WTC11 (cell line): ENCODE measurements around the gene KPTN. TPM values are rescaled to one million over a fixed set of nuclear protein-coding genes. Genes with fewer than 3 reads are reported as not detected.
A peak's percentile ranks its signal among the peaks of the same experiment; 100 is the strongest.

Source experiments
- ATAC-seq: fragments of 200-7000 bp; cut with Tn5 transposase; 2 replicates; pipeline ENCODE4 v1.10.0; 2021; ENCODE audit warnings: mild to moderate bottlenecking, moderate library complexity
- CTCF ChIA-PET: fragments of 300-600 bp; sonication (Branson Sonifier 250); formaldehyde crosslinking; loops from one replicate; lab custom pipeline; 2021; ENCODE audit warnings: antibody characterized with exemption; lab: Charles Lee
- POLR2A ChIA-PET: fragments of 350-600 bp; sonication (Branson Sonifier 250); formaldehyde crosslinking; loops from one replicate; lab custom pipeline; 2021; ENCODE audit warnings: antibody characterized with exemption; lab: Charles Lee
- DNase-seq: peaks from one replicate; pipeline ENCODE4 v3.0.0; 2021; ENCODE audit warnings: low spot score
- H3K27ac Mint-ChIP-seq: 2 replicates; pipeline ENCODE4 v1.8.0; 2021; ENCODE audit warnings: mixed read lengths
- H3K27me3 Mint-ChIP-seq: 2 replicates; pipeline ENCODE4 v1.8.0; 2021; ENCODE audit warnings: low read depth, mild to moderate bottlenecking, moderate library complexity, mixed read lengths
- H3K36me3 Mint-ChIP-seq: 2 replicates; pipeline ENCODE4 v1.8.0; 2021; ENCODE audit warnings: mixed read lengths
- H3K4me1 Mint-ChIP-seq: 2 replicates; pipeline ENCODE4 v1.8.0; 2022; ENCODE audit warnings: mixed read lengths
- H3K4me3 Mint-ChIP-seq: 2 replicates; pipeline ENCODE4 v1.8.0; 2021; ENCODE audit warnings: mild to moderate bottlenecking, moderate library complexity, mixed read lengths
- H3K9me3 Mint-ChIP-seq: 2 replicates; pipeline ENCODE4 v1.8.0; 2021; ENCODE audit warnings: mixed read lengths
- CREM ChIP-seq: sonication (generic); formaldehyde crosslinking; IDR thresholded peaks from 2 replicates; pipeline ENCODE4 v1.8.1; 2022; ENCODE audit warnings: mild to moderate bottlenecking, missing genetic modification reagents, moderate library complexity
- ELF4 ChIP-seq: sonication (generic); formaldehyde crosslinking; IDR thresholded peaks from 2 replicates; pipeline ENCODE4 v1.8.1; 2022; ENCODE audit warnings: low read depth, mild to moderate bottlenecking, moderate library complexity, missing genetic modification reagents
- HMGA2 ChIP-seq: fragments of 250-450 bp; sonication (Bioruptor Pico); IDR thresholded peaks from 2 replicates; pipeline ENCODE4 v1.4.0; 2021; ENCODE audit warnings: mild to moderate bottlenecking, moderate library complexity
- JUN ChIP-seq: sonication (generic); formaldehyde crosslinking; IDR thresholded peaks from 2 replicates; pipeline ENCODE4 v1.8.0; 2023; ENCODE audit warnings: mild to moderate bottlenecking, missing genetic modification reagents
- NFYB ChIP-seq: sonication (generic); formaldehyde crosslinking; conservative IDR thresholded peaks from 2 replicates; pipeline ENCODE4 v1.8.0; 2022; ENCODE audit warnings: low read depth, missing genetic modification reagents
- NR2C2 ChIP-seq: sonication (generic); formaldehyde crosslinking; IDR thresholded peaks from 2 replicates; pipeline ENCODE4 v1.8.0; 2022; ENCODE audit warnings: mild to moderate bottlenecking, missing genetic modification reagents
- NR3C1 ChIP-seq: sonication (generic); formaldehyde crosslinking; conservative IDR thresholded peaks from 2 replicates; pipeline ENCODE4 v1.8.1; 2023; ENCODE audit warnings: low read depth, mild to moderate bottlenecking, missing genetic modification reagents
- RELA ChIP-seq: sonication (generic); formaldehyde crosslinking; IDR thresholded peaks from 2 replicates; pipeline ENCODE4 v1.8.1; 2022; ENCODE audit warnings: missing genetic modification reagents, mild to moderate bottlenecking, borderline replicate concordance
- TCF7 ChIP-seq: sonication (generic); formaldehyde crosslinking; IDR thresholded peaks from 2 replicates; pipeline ENCODE4 v1.8.0; 2022; ENCODE audit warnings: mild to moderate bottlenecking, low read depth, missing genetic modification reagents, moderate library complexity
- TP53 ChIP-seq: sonication (generic); formaldehyde crosslinking; IDR thresholded peaks from 2 replicates; pipeline ENCODE4 v1.8.1; 2023; ENCODE audit warnings: mild to moderate bottlenecking, missing genetic modification reagents
- ZBTB21 ChIP-seq: sonication (generic); formaldehyde crosslinking; IDR thresholded peaks from 2 replicates; pipeline ENCODE4 v1.8.1; 2023; ENCODE audit warnings: mild to moderate bottlenecking, missing genetic modification reagents, borderline replicate concordance
- ZNF263 ChIP-seq: sonication (generic); formaldehyde crosslinking; IDR thresholded peaks from 2 replicates; pipeline ENCODE4 v1.8.1; 2022; ENCODE audit warnings: low read depth, mild to moderate bottlenecking, moderate library complexity, missing genetic modification reagents
- ZNF317 ChIP-seq: sonication (generic); formaldehyde crosslinking; IDR thresholded peaks from 2 replicates; pipeline ENCODE4 v1.8.1; 2023; ENCODE audit warnings: low read depth, mild to moderate bottlenecking, moderate library complexity, missing genetic modification reagents, borderline replicate concordance
- ZNF396 ChIP-seq: fragments of 250-450 bp; sonication (Bioruptor Pico); IDR thresholded peaks from 2 replicates; pipeline ENCODE4 v1.8.0; 2021; ENCODE audit warnings: mild to moderate bottlenecking, moderate library complexity, borderline replicate concordance
- total RNA-seq: library from RNA; stranded (reverse); gene quantifications from 3 replicates; pipeline ENCODE4 v1.2.3, GENCODE V29; 2021
- TF ChIP-seq, protein P1 (sequence below): sonication (generic); formaldehyde crosslinking; IDR thresholded peaks from 2 replicates; pipeline ENCODE4 v1.8.1; 2022; ENCODE audit warnings: low read depth, missing genetic modification reagents, borderline replicate concordance
- TF ChIP-seq, protein P2 (sequence below): sonication (generic); formaldehyde crosslinking; IDR thresholded peaks from 2 replicates; pipeline ENCODE4 v1.8.1; 2023; ENCODE audit warnings: mild to moderate bottlenecking, moderate library complexity, missing genetic modification reagents
- TF ChIP-seq, protein P3 (sequence below): sonication (generic); formaldehyde crosslinking; IDR thresholded peaks from 2 replicates; pipeline ENCODE4 v1.8.1; 2023; ENCODE audit warnings: mild to moderate bottlenecking, missing genetic modification reagents, moderate library complexity
- TF ChIP-seq, protein P4 (sequence below): fragments of 250-450 bp; sonication (Bioruptor Pico); IDR thresholded peaks from 2 replicates; pipeline ENCODE4 v2.1.2; 2022; ENCODE audit warnings: mild to moderate bottlenecking, moderate library complexity
- TF ChIP-seq, protein P5 (sequence below): sonication (generic); formaldehyde crosslinking; IDR thresholded peaks from 2 replicates; pipeline ENCODE4 v1.8.0; 2023; ENCODE audit warnings: mild to moderate bottlenecking, missing genetic modification reagents

The KPTN gene
- total RNA-seq, 1 experiment from 2014 or later: 24.5 TPM

DNA sequence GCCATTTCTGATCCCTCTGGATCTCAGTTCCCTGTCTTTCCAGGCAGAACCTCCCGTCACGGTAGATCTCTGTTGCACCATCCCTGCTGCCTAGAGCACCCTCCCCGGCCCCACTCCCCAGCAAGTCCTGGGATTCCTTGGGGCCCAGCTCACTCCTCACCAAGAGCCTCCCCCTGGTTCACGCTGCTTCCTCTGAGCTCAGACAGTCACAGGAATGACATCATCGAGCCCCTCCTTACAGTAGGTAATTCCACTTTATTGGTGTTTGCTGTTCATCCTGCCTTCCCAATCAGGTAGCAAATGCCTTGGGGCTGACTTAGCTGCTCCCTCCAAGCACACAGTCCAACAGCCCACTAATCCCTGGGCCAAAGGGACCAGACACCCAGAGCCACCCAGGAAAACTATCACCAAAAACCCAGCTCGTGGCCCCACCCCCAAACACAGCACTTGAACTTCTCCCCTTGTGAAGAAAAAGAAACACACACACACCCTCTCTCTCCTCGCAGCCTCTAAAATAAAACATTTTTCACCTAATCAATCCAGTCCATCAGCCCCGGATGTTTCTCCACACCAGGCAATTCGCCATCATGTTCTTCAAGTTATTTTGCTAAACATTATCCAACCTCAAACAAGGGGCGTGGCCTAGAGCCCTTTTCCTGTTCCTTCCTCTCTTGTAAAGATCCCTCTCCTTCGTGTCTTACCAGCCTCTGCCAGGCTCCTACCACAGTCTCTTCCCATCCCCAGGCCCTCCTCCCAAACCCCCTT lies 28.3 kb upstream of the KPTN start:
- no peaks in the 10 kb centered on the region for H3K27me3 Mint-ChIP-seq
- H3K4me1 Mint-ChIP-seq: peaks cover 30% of the 10 kb centered on the region
- no peaks in the 10 kb centered on the region for H3K9me3 Mint-ChIP-seq
- no peaks in the 10 kb centered on the region for H3K36me3 Mint-ChIP-seq
- peak overlapping the region; percentile 92 for H3K27ac Mint-ChIP-seq
- TF ChIP-seq, protein P1, sequence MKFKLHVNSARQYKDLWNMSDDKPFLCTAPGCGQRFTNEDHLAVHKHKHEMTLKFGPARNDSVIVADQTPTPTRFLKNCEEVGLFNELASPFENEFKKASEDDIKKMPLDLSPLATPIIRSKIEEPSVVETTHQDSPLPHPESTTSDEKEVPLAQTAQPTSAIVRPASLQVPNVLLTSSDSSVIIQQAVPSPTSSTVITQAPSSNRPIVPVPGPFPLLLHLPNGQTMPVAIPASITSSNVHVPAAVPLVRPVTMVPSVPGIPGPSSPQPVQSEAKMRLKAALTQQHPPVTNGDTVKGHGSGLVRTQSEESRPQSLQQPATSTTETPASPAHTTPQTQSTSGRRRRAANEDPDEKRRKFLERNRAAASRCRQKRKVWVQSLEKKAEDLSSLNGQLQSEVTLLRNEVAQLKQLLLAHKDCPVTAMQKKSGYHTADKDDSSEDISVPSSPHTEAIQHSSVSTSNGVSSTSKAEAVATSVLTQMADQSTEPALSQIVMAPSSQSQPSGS: no peak
- TF ChIP-seq TCF7 (no peak), HMGA2 (CRISPR knock-in tag) (no peak), ELF4 (no peak), NR2C2 (no peak), TP53 (CRISPR knock-in tag) (no peak), NFYB (no peak), ZBTB21 (CRISPR knock-in tag) (no peak), CREM (CRISPR knock-in tag) (no peak), JUN (CRISPR knock-in tag) (no peak), RELA (CRISPR knock-in tag) (no peak), NR3C1 (no peak), ZNF317 (CRISPR knock-in tag) (no peak), ZNF396 (CRISPR knock-in tag) (no peak), ZNF263 (no peak)
- TF ChIP-seq, protein P2, sequence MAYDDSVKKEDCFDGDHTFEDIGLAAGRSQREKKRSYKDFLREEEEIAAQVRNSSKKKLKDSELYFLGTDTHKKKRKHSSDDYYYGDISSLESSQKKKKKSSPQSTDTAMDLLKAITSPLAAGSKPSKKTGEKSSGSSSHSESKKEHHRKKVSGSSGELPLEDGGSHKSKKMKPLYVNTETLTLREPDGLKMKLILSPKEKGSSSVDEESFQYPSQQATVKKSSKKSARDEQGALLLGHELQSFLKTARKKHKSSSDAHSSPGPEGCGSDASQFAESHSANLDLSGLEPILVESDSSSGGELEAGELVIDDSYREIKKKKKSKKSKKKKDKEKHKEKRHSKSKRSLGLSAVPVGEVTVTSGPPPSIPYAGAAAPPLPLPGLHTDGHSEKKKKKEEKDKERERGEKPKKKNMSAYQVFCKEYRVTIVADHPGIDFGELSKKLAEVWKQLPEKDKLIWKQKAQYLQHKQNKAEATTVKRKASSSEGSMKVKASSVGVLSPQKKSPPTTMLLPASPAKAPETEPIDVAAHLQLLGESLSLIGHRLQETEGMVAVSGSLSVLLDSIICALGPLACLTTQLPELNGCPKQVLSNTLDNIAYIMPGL (CRISPR knock-in tag): no peak
- TF ChIP-seq, protein P3, sequence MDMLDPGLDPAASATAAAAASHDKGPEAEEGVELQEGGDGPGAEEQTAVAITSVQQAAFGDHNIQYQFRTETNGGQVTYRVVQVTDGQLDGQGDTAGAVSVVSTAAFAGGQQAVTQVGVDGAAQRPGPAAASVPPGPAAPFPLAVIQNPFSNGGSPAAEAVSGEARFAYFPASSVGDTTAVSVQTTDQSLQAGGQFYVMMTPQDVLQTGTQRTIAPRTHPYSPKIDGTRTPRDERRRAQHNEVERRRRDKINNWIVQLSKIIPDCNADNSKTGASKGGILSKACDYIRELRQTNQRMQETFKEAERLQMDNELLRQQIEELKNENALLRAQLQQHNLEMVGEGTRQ (CRISPR knock-in tag): no peak
- TF ChIP-seq, protein P4, sequence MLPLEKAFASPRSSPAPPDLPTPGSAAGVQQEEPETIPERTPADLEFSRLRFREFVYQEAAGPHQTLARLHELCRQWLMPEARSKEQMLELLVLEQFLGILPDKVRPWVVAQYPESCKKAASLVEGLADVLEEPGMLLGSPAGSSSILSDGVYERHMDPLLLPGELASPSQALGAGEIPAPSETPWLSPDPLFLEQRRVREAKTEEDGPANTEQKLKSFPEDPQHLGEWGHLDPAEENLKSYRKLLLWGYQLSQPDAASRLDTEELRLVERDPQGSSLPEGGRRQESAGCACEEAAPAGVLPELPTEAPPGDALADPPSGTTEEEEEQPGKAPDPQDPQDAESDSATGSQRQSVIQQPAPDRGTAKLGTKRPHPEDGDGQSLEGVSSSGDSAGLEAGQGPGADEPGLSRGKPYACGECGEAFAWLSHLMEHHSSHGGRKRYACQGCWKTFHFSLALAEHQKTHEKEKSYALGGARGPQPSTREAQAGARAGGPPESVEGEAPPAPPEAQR: no peak
- TF ChIP-seq, protein P5, sequence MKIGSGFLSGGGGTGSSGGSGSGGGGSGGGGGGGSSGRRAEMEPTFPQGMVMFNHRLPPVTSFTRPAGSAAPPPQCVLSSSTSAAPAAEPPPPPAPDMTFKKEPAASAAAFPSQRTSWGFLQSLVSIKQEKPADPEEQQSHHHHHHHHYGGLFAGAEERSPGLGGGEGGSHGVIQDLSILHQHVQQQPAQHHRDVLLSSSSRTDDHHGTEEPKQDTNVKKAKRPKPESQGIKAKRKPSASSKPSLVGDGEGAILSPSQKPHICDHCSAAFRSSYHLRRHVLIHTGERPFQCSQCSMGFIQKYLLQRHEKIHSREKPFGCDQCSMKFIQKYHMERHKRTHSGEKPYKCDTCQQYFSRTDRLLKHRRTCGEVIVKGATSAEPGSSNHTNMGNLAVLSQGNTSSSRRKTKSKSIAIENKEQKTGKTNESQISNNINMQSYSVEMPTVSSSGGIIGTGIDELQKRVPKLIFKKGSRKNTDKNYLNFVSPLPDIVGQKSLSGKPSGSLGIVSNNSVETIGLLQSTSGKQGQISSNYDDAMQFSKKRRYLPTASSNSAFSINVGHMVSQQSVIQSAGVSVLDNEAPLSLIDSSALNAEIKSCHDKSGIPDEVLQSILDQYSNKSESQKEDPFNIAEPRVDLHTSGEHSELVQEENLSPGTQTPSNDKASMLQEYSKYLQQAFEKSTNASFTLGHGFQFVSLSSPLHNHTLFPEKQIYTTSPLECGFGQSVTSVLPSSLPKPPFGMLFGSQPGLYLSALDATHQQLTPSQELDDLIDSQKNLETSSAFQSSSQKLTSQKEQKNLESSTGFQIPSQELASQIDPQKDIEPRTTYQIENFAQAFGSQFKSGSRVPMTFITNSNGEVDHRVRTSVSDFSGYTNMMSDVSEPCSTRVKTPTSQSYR (CRISPR knock-in tag): no peak
- H3K4me3 Mint-ChIP-seq: peak overlapping the region; percentile 97
- ChIA-PET POLR2A (no interaction called here), CTCF (interaction anchor here (2.5 to 5.7 kb wide), 2 partner anchors 66 to 76 kb away, joined by 8 to 41 read pairs; no protein-coding TSS in a partner anchor)
- DNase-seq: no peak
- no peak for ATAC-seq
